Mesenchymal stem cell (in vitro differentiated cells and primary cell): ENCODE measurements around the gene ANKRD6.

Experiments used
- DNase-seq: peaks from one replicate; pipeline ENCODE4 v3.0.0-alpha.2; 2013
- H2AFZ ChIP-seq: one replicate; pipeline ENCODE4 v1.6.1; 2013; ENCODE audit warnings: low read depth, mild to moderate bottlenecking, control low read depth, inconsistent platforms, low read length, moderate library complexity
- H2AK5ac ChIP-seq: 2 replicates; pipeline ENCODE4 v1.6.1; 2013; ENCODE audit warnings: low read length, moderate library complexity, mild to moderate bottlenecking, inconsistent platforms; ENCODE audit not compliant: severe bottlenecking
- H2BK120ac ChIP-seq: one replicate; pipeline ENCODE4 v1.6.1; 2013; ENCODE audit warnings: low read depth, mild to moderate bottlenecking, inconsistent platforms, low read length, moderate library complexity
- H2BK12ac ChIP-seq, 2 experiments: one replicate each; pipeline ENCODE4 v1.6.1; 2013; ENCODE audit warnings: inconsistent platforms in 2 of 2, low read length in 2 of 2, mild to moderate bottlenecking in 2 of 2, moderate library complexity in 2 of 2, control low read depth in 1 of 2
- H2BK15ac ChIP-seq: one replicate; pipeline ENCODE4 v1.6.1; 2013; ENCODE audit warnings: mild to moderate bottlenecking, low read depth, inconsistent platforms; ENCODE audit not compliant: poor library complexity, severe bottlenecking
- H2BK5ac ChIP-seq: 2 replicates; pipeline ENCODE4 v1.6.1; 2013; ENCODE audit warnings: low read depth, mild to moderate bottlenecking, low read length, control low read depth, inconsistent platforms; ENCODE audit not compliant: poor library complexity, severe bottlenecking
- H3K14ac ChIP-seq, 2 experiments: one replicate each; pipeline ENCODE4 v1.6.1; 2013; ENCODE audit warnings: inconsistent platforms in 2 of 2, low read length in 2 of 2, control low read depth in 1 of 2, mild to moderate bottlenecking in 1 of 2, moderate library complexity in 1 of 2
- H3K18ac ChIP-seq, 2 experiments: one replicate each; pipeline ENCODE4 v1.6.1; 2013; ENCODE audit warnings: inconsistent platforms in 2 of 2, low read length in 2 of 2, control low read depth in 1 of 2, low read depth in 1 of 2, mild to moderate bottlenecking in 1 of 2
- H3K23ac ChIP-seq, 2 experiments: one replicate each; pipeline ENCODE4 v1.6.1; 2013; ENCODE audit warnings: inconsistent platforms in 2 of 2, low read length in 2 of 2, mild to moderate bottlenecking in 2 of 2, moderate library complexity in 2 of 2, control low read depth in 1 of 2
- H3K27ac ChIP-seq: 2 replicates; pipeline ENCODE4 v1.5.1; 2013; ENCODE audit warnings: mild to moderate bottlenecking, moderate library complexity, low read length, control low read depth, inconsistent platforms; ENCODE audit not compliant: poor library complexity, severe bottlenecking
- H3K27me3 ChIP-seq, 2 experiments: 2 replicates each; pipeline versions ENCODE4 v1.6.1 to v1.7.0; 2013; ENCODE audit warnings: low read length in 2 of 2, mild to moderate bottlenecking in 2 of 2, moderate library complexity in 2 of 2, control low read depth in 1 of 2, inconsistent platforms in 1 of 2; ENCODE audit not compliant: control insufficient read depth in 1 of 2, insufficient read depth in 1 of 2
- H3K36me3 ChIP-seq, 2 experiments: 2 replicates each; pipeline versions ENCODE4 v1.6.1 to v1.7.0; 2013; ENCODE audit warnings: low read length in 2 of 2, control low read depth in 1 of 2, inconsistent platforms in 1 of 2, low read depth in 1 of 2, mild to moderate bottlenecking in 1 of 2; ENCODE audit not compliant: insufficient read depth in 2 of 2, control insufficient read depth in 1 of 2
- H3K4ac ChIP-seq, 2 experiments: one replicate each; pipeline ENCODE4 v1.6.1; 2013; ENCODE audit warnings: inconsistent platforms in 2 of 2, low read length in 2 of 2, mild to moderate bottlenecking in 2 of 2, moderate library complexity in 2 of 2, control low read depth in 1 of 2, low read depth in 1 of 2
- H3K4me1 ChIP-seq: 2 replicates; pipeline ENCODE4 v1.6.1; 2013; ENCODE audit warnings: low read depth, low read length, control low read depth; ENCODE audit not compliant: control insufficient read depth, insufficient read depth
- H3K4me2 ChIP-seq: 2 replicates; pipeline ENCODE4 v1.6.1; 2013; ENCODE audit warnings: low read length, mild to moderate bottlenecking, inconsistent platforms; ENCODE audit not compliant: poor library complexity, severe bottlenecking
- H3K4me3 ChIP-seq, 2 experiments: 2 replicates each; pipeline versions ENCODE4 v1.5.1 to v1.7.0; 2013; ENCODE audit warnings: low read length in 2 of 2, mild to moderate bottlenecking in 2 of 2, control low read depth in 1 of 2, low read depth in 1 of 2; ENCODE audit not compliant: insufficient read depth in 1 of 2
- H3K79me1 ChIP-seq: replicated peaks from 2 replicates; pipeline ENCODE4 v1.6.1; 2013; ENCODE audit warnings: mild to moderate bottlenecking, control low read depth, low read length, inconsistent platforms; ENCODE audit not compliant: poor library complexity, severe bottlenecking
- H3K9ac ChIP-seq: 2 replicates; pipeline ENCODE4 v1.7.0; 2013; ENCODE audit warnings: mild to moderate bottlenecking, low read length, moderate library complexity
- H3K9me3 ChIP-seq: 2 replicates; pipeline ENCODE4 v1.7.0; 2013; ENCODE audit warnings: mild to moderate bottlenecking, low read length; ENCODE audit not compliant: control insufficient read depth
- H4K8ac ChIP-seq: one replicate; pipeline ENCODE4 v1.6.1; 2013; ENCODE audit warnings: inconsistent platforms, mild to moderate bottlenecking, low read length, moderate library complexity
- H4K91ac ChIP-seq: one replicate; pipeline ENCODE4 v1.6.1; 2013; ENCODE audit warnings: mild to moderate bottlenecking, low read length, inconsistent platforms
- WGBS: methylation state at CpG from one replicate; pipeline ENCODE4 v1.1.7; 2013; ENCODE audit warnings: mixed read lengths; 5-methylcytosine and 5-hydroxymethylcytosine counted together

Gene ANKRD6

GRCh38 chr6:89412071-89413005, 20.6 kb upstream of the ANKRD6 start, which contains the start of gene RRAGD:
TSS of gene RRAGD (minus strand) at chr6:89412273. CDS start at chr6:89411993, 280 bp downstream.
- H3K79me1 ChIP-seq = no peaks in the 10 kb centered on the region
- H2AK5ac ChIP-seq = no peak within 1 kb of the TSS
- peak within 1 kb of the TSS; percentile 93 for H3K4me2 ChIP-seq
- H2BK15ac ChIP-seq = no peak within 1 kb of the TSS
- peak within 1 kb of the TSS; percentile 3 for H4K8ac ChIP-seq
- no peak within 1 kb of the TSS for H3K27ac ChIP-seq
- under 1% methylated on average over 33 of the region's 85 CpGs for WGBS
- no peak within 1 kb of the TSS for H2BK120ac ChIP-seq
- peak within 1 kb of the TSS in 1 of 2 experiments; percentile 66 for H3K23ac ChIP-seq
- H3K9me3 ChIP-seq = no peaks in the 10 kb centered on the region
- no peak within 1 kb of the TSS for H2BK5ac ChIP-seq
- peak within 1 kb of the TSS; percentile 77 for H3K9ac ChIP-seq
- H3K4ac ChIP-seq = no peak within 1 kb of the TSS
- peak within 1 kb of the TSS in 1 of 2 experiments; percentile 57 for H3K18ac ChIP-seq
- peak within 1 kb of the TSS in 1 of 2 experiments; percentile 61 for H3K14ac ChIP-seq
- H4K91ac ChIP-seq = no peak within 1 kb of the TSS
- H3K4me3 ChIP-seq = peak within 1 kb of the TSS; percentile 59 to 77
- peaks cover 14% of the 10 kb centered on the region for H3K4me1 ChIP-seq
- H3K27me3 ChIP-seq = peaks cover 45 to 56% of the 10 kb centered on the region in 2 experiments
- peak; percentile 46 for DNase-seq
- peak within 1 kb of the TSS; percentile 98 for H2AFZ ChIP-seq
- H2BK12ac ChIP-seq = no peak within 1 kb of the TSS
- H3K36me3 ChIP-seq = no peaks in the 10 kb centered on the region

GRCh38 chr6:89413006-89413400, 19.9 kb upstream of the ANKRD6 start:
- H3K27me3 ChIP-seq = peaks cover 40 to 50% of the 10 kb centered on the region in 2 experiments
- no peak overlapping the region for H2BK12ac ChIP-seq
- H2AFZ ChIP-seq = no peak overlapping the region
- no peaks in the 10 kb centered on the region for H3K79me1 ChIP-seq
- peak overlapping the region; percentile 77 for H3K9ac ChIP-seq
- H2BK5ac ChIP-seq = no peak overlapping the region
- H3K14ac ChIP-seq = no peak overlapping the region
- peaks cover 14% of the 10 kb centered on the region for H3K4me1 ChIP-seq
- H4K91ac ChIP-seq = no peak overlapping the region
- 59% methylated on average over 8 of the region's 9 CpGs for WGBS
- H3K4me3 ChIP-seq = no peak overlapping the region
- no peak overlapping the region for H3K4me2 ChIP-seq
- H2AK5ac ChIP-seq = no peak overlapping the region
- H2BK120ac ChIP-seq = no peak overlapping the region
- H3K18ac ChIP-seq = no peak overlapping the region
- no peak overlapping the region for H2BK15ac ChIP-seq
- no peak overlapping the region for H3K27ac ChIP-seq
- H3K4ac ChIP-seq = no peak overlapping the region
- no peak for DNase-seq
- H3K23ac ChIP-seq = no peak overlapping the region
- no peaks in the 10 kb centered on the region for H3K9me3 ChIP-seq
- H3K36me3 ChIP-seq = no peaks in the 10 kb centered on the region
- H4K8ac ChIP-seq = no peak overlapping the region

- Histone ChIP-seq H3K4me1 (peaks cover 14% of the 10 kb centered on the region), H3K18ac (no peak overlapping the region), H3K23ac (no peak overlapping the region), H2BK12ac (no peak overlapping the region), H3K27ac (no peak overlapping the region), H2BK15ac (no peak overlapping the region), H2AK5ac (no peak overlapping the region), H2BK5ac (no peak overlapping the region), H3K14ac (no peak overlapping the region), H3K9ac (no peak overlapping the region), H3K27me3 (peaks cover 38 to 40% of the 10 kb centered on the region in 2 experiments), H3K4ac (no peak overlapping the region), H3K9me3 (no peaks in the 10 kb centered on the region), H4K91ac (no peak overlapping the region), H3K4me2 (no peak overlapping the region), H3K36me3 (no peaks in the 10 kb centered on the region), H2AFZ (no peak overlapping the region), H3K79me1 (no peaks in the 10 kb centered on the region), H4K8ac (no peak overlapping the region), H3K4me3 (no peak overlapping the region), H2BK120ac (no peak overlapping the region)
- no peak for DNase-seq
- 21% methylated on average over 2 of the region's 2 CpGs for WGBS
These were observed 18.7 kb upstream of the ANKRD6 start for GRCh38 chr6:89414215-89414614.

DNA sequence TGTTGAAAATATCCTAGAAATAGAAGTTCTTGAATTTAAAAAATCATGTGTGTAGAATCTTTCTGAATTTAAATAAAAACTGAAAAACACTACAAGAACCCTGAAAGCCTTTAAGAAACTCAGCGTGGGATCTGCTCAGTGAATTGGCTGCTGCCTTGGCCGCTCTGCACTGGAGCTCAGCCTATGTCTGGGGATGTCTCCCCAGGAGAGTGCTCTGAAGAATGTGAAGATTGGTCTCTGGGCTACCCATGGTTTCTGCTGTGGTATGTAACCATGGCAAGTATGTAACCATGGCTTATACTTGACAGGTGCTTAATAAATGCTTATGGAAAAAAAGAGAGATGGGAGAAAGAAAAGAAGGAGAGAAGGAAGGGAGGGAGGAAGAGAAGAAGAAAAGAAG, 17.8 kb upstream of the ANKRD6 start:
- 74% methylated on average over 2 of the region's 2 CpGs for WGBS
- no peak overlapping the region for H3K23ac ChIP-seq

More for the DNA sequence above, 17.8 kb upstream of the ANKRD6 start:
- H3K4me2 ChIP-seq = no peak overlapping the region
- H3K4ac ChIP-seq = no peak overlapping the region
- H2BK120ac ChIP-seq = no peak overlapping the region
- H3K36me3 ChIP-seq = no peaks in the 10 kb centered on the region
- H3K4me1 ChIP-seq = peaks cover 14% of the 10 kb centered on the region
- H2BK15ac ChIP-seq = no peak overlapping the region
- DNase-seq = no peak
- H4K8ac ChIP-seq = no peak overlapping the region
- no peak overlapping the region for H3K14ac ChIP-seq
- peaks cover 29 to 40% of the 10 kb centered on the region in 2 experiments for H3K27me3 ChIP-seq
- no peaks in the 10 kb centered on the region for H3K9me3 ChIP-seq
- H2BK5ac ChIP-seq = no peak overlapping the region
- no peak overlapping the region for H3K9ac ChIP-seq
- H2BK12ac ChIP-seq = no peak overlapping the region
- no peak overlapping the region for H2AFZ ChIP-seq
- H3K4me3 ChIP-seq = no peak overlapping the region
- H3K18ac ChIP-seq = no peak overlapping the region
- no peak overlapping the region for H3K27ac ChIP-seq
- H3K79me1 ChIP-seq = no peaks in the 10 kb centered on the region
- no peak overlapping the region for H2AK5ac ChIP-seq
- H4K91ac ChIP-seq = no peak overlapping the region
